ENCODE results near the gene MFSD6.

GRCh38 chr2:190405070-190405469 is 3.1 kb upstream of the MFSD6 start:
- TF ChIP-seq POLR2A (IDR thresholded peaks at IDR 0.05) = no peak
- TF ChIP-seq CTCF (IDR thresholded peaks at IDR 0.05) = no peak
- no peak for TF ChIP-seq EP300 (IDR thresholded peaks at IDR 0.05; ENCODE audit: low read depth)
